Measurements from ENCODE around the gene CERK.

CERK gene

GRCh38 chr22:46723882-46724281, 14.2 kb downstream of the CERK start:
- no peak for TF ChIP-seq CTCF (conservative IDR thresholded peaks at IDR 0.05; ENCODE audit: low read depth, low read length)
- no peak overlapping the region for H3K4me3 ChIP-seq (ENCODE audit: low read length)
- DNase-seq (ENCODE audit: low read depth), result no peak

GRCh38 chr22:46721501-46722085, 16.5 kb downstream of the CERK start:
- no peak for TF ChIP-seq CTCF (conservative IDR thresholded peaks at IDR 0.05; ENCODE audit: low read depth, low read length)
- H3K4me3 ChIP-seq (ENCODE audit: low read length), result no peak overlapping the region
- DNase-seq (ENCODE audit: low read depth), result no peak

GRCh38 chr22:46719921-46720320, 18.1 kb downstream of the CERK start:
- no peak for TF ChIP-seq CTCF (conservative IDR thresholded peaks at IDR 0.05; ENCODE audit: low read depth, low read length)
- H3K4me3 ChIP-seq (ENCODE audit: low read length), result no peak overlapping the region
- DNase-seq (ENCODE audit: low read depth), result no peak

GRCh38 chr22:46714550-46714949, 23.5 kb downstream of the CERK start:
- TF ChIP-seq CTCF (conservative IDR thresholded peaks at IDR 0.05; ENCODE audit: low read depth, low read length), result no peak
- DNase-seq (ENCODE audit: low read depth), result no peak
- no peak overlapping the region for H3K4me3 ChIP-seq (ENCODE audit: low read length)

GRCh38 chr22:46712288-46712687, 25.8 kb downstream of the CERK start:
- DNase-seq (ENCODE audit: low read depth), result no peak
- TF ChIP-seq CTCF (conservative IDR thresholded peaks at IDR 0.05; ENCODE audit: low read depth, low read length), result no peak
- no peak overlapping the region for H3K4me3 ChIP-seq (ENCODE audit: low read length)

GRCh38 chr22:46710806-46711205, 27.2 kb downstream of the CERK start:
- no peak for TF ChIP-seq CTCF (conservative IDR thresholded peaks at IDR 0.05; ENCODE audit: low read depth, low read length)
- DNase-seq (ENCODE audit: low read depth), result no peak
- no peak overlapping the region for H3K4me3 ChIP-seq (ENCODE audit: low read length)

- no peak for TF ChIP-seq CTCF (conservative IDR thresholded peaks at IDR 0.05; ENCODE audit: low read depth, low read length)
- no peak overlapping the region for H3K4me3 ChIP-seq (ENCODE audit: low read length)
- DNase-seq (ENCODE audit: low read depth), result no peak
Measured at GRCh38 chr22:46708766-46709330, 29.2 kb downstream of the CERK start.

All from retinal pigment epithelial cell (primary cell).